ENCODE results near the gene ACMSD. TPM values are rescaled to one million over a fixed set of nuclear protein-coding genes. Genes with fewer than 3 reads are reported as not detected.

The ACMSD gene
- total and polyA plus RNA-seq, 2 experiments from 2014 or later = 0.11 TPM; not detected in 1

DNA sequence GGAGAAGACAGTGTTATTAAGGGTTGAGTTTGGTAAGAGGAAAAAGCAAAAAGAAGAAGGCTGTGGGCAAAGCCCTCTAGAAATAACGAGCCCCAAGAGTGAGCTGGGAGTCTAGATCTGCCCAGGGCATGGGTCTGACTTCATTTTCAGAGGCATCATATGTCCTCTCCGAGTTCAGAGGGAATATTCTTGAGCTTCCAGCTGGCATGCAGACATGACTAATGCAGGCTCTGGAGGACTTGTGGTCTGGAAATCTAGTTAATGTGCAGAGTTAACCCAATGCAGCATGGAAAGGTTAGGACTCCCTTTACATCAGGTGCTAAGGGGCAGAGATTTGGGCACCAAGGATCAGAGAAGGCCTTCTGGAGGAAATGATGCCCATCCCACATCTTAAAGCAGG, 7.3 kb downstream of the ACMSD start:
- H3K9me2 ChIP-seq (ENCODE audit: insufficient read depth) = 0 out of 2 replicates have a peak, but pooled peaks cover 3% of the 10 kb centered on the region
- H3K9me3 Mint-ChIP-seq = peaks cover 8% of the 10 kb centered on the region; the same call in 2 of the 3 replicates
- H3K4me3 ChIP-seq = no peak overlapping the region
- H2AFZ ChIP-seq = no peak overlapping the region
- H3K4me2 ChIP-seq = no peak overlapping the region
- no peak overlapping the region for H3K27ac Mint-ChIP-seq
- no peaks in the 10 kb centered on the region for H3K27me3 ChIP-seq (ENCODE audit: insufficient read depth)
- H3K4me3 Mint-ChIP-seq = no peak overlapping the region
- no peaks in the 10 kb centered on the region for H3F3A ChIP-seq (replicated peaks; ENCODE audit: low read depth)
- DNase-seq (ENCODE audit: low spot score) = no peak
- no peak for ATAC-seq
- peaks cover 11% of the 10 kb centered on the region; the same call in 2 of the 3 replicates for H3K4me1 Mint-ChIP-seq
- no peak for TF ChIP-seq EZH2 (IDR thresholded peaks at IDR 0.05; ENCODE audit: low read depth, unreplicated experiment)
- TF ChIP-seq ZNF114 (CRISPR knock-in tag; IDR thresholded peaks at IDR 0.05) = no peak
- TF ChIP-seq NANOG (IDR thresholded peaks at IDR 0.05; ENCODE audit: borderline replicate concordance) = no peak
- no peak for TF ChIP-seq ZNF331 (CRISPR knock-in tag; IDR thresholded peaks at IDR 0.05; ENCODE audit: low read depth)
- TF ChIP-seq, protein P1, sequence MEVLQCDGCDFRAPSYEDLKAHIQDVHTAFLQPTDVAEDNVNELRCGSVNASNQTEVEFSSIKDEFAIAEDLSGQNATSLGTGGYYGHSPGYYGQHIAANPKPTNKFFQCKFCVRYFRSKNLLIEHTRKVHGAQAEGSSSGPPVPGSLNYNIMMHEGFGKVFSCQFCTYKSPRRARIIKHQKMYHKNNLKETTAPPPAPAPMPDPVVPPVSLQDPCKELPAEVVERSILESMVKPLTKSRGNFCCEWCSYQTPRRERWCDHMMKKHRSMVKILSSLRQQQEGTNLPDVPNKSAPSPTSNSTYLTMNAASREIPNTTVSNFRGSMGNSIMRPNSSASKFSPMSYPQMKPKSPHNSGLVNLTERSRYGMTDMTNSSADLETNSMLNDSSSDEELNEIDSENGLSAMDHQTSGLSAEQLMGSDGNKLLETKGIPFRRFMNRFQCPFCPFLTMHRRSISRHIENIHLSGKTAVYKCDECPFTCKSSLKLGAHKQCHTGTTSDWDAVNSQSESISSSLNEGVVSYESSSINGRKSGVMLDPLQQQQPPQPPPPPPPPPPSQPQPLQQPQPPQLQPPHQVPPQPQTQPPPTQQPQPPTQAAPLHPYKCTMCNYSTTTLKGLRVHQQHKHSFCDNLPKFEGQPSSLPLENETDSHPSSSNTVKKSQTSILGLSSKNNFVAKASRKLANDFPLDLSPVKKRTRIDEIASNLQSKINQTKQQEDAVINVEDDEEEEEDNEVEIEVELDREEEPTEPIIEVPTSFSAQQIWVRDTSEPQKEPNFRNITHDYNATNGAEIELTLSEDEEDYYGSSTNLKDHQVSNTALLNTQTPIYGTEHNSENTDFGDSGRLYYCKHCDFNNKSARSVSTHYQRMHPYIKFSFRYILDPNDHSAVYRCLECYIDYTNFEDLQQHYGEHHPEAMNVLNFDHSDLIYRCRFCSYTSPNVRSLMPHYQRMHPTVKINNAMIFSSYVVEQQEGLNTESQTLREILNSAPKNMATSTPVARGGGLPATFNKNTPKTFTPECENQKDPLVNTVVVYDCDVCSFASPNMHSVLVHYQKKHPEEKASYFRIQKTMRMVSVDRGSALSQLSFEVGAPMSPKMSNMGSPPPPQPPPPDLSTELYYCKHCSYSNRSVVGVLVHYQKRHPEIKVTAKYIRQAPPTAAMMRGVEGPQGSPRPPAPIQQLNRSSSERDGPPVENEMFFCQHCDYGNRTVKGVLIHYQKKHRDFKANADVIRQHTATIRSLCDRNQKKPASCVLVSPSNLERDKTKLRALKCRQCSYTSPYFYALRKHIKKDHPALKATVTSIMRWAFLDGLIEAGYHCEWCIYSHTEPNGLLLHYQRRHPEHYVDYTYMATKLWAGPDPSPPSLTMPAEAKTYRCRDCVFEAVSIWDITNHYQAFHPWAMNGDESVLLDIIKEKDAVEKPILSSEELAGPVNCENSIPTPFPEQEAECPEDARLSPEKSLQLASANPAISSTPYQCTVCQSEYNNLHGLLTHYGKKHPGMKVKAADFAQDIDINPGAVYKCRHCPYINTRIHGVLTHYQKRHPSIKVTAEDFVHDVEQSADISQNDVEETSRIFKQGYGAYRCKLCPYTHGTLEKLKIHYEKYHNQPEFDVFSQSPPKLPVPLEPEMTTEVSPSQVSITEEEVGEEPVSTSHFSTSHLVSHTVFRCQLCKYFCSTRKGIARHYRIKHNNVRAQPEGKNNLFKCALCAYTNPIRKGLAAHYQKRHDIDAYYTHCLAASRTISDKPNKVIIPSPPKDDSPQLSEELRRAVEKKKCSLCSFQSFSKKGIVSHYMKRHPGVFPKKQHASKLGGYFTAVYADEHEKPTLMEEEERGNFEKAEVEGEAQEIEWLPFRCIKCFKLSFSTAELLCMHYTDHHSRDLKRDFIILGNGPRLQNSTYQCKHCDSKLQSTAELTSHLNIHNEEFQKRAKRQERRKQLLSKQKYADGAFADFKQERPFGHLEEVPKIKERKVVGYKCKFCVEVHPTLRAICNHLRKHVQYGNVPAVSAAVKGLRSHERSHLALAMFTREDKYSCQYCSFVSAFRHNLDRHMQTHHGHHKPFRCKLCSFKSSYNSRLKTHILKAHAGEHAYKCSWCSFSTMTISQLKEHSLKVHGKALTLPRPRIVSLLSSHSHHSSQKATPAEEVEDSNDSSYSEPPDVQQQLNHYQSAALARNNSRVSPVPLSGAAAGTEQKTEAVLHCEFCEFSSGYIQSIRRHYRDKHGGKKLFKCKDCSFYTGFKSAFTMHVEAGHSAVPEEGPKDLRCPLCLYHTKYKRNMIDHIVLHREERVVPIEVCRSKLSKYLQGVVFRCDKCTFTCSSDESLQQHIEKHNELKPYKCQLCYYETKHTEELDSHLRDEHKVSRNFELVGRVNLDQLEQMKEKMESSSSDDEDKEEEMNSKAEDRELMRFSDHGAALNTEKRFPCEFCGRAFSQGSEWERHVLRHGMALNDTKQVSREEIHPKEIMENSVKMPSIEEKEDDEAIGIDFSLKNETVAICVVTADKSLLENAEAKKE (CRISPR knock-in tag; IDR thresholded peaks at IDR 0.05) = no peak
- no peak for TF ChIP-seq POLR2AphosphoS5 (IDR thresholded peaks at IDR 0.05; ENCODE audit: low read depth)
- TF ChIP-seq JUNB (IDR thresholded peaks at IDR 0.05; ENCODE audit: unreplicated experiment) = no peak
- TF ChIP-seq REST (IDR thresholded peaks at IDR 0.05; ENCODE audit: unreplicated experiment) = no peak
- no peak for TF ChIP-seq EZH2phosphoT487 (IDR thresholded peaks at IDR 0.05; ENCODE audit: unreplicated experiment)
- no peak for TF ChIP-seq CTCF (conservative IDR thresholded peaks at IDR 0.05; ENCODE audit: low read depth in 2 of 2)
- no peak for TF ChIP-seq STAT1 (IDR thresholded peaks at IDR 0.05; ENCODE audit: unreplicated experiment)
- no peak for TF ChIP-seq CREB1 (CRISPR knock-in tag; IDR thresholded peaks at IDR 0.05; ENCODE audit: low read depth)
- no peak for TF ChIP-seq ETS1 (IDR thresholded peaks at IDR 0.05)
- no peaks in the 10 kb centered on the region for H3K36me3 ChIP-seq (ENCODE audit: insufficient read depth)
- peaks cover 2% of the 10 kb centered on the region for H3K27me3 Mint-ChIP-seq (ENCODE audit: insufficient read depth, low read depth, poor library complexity)
- no peaks in the 10 kb centered on the region for H4K20me1 ChIP-seq (replicated peaks; ENCODE audit: insufficient read depth)
- H3K27ac ChIP-seq (ENCODE audit: low read depth) = no peak overlapping the region
- no peaks in the 10 kb centered on the region for H3K79me2 ChIP-seq (replicated peaks; ENCODE audit: insufficient read depth)
- H3K4me1 ChIP-seq (ENCODE audit: insufficient read depth) = no peaks in the 10 kb centered on the region
- H3K36me3 Mint-ChIP-seq (ENCODE audit: low read depth) = no peaks in the 10 kb centered on the region; the same call in 2 of the 3 replicates

Data from GM23338 (cell line).